Measurements from ENCODE around the gene CENPX.

CENPX gene

DNA sequence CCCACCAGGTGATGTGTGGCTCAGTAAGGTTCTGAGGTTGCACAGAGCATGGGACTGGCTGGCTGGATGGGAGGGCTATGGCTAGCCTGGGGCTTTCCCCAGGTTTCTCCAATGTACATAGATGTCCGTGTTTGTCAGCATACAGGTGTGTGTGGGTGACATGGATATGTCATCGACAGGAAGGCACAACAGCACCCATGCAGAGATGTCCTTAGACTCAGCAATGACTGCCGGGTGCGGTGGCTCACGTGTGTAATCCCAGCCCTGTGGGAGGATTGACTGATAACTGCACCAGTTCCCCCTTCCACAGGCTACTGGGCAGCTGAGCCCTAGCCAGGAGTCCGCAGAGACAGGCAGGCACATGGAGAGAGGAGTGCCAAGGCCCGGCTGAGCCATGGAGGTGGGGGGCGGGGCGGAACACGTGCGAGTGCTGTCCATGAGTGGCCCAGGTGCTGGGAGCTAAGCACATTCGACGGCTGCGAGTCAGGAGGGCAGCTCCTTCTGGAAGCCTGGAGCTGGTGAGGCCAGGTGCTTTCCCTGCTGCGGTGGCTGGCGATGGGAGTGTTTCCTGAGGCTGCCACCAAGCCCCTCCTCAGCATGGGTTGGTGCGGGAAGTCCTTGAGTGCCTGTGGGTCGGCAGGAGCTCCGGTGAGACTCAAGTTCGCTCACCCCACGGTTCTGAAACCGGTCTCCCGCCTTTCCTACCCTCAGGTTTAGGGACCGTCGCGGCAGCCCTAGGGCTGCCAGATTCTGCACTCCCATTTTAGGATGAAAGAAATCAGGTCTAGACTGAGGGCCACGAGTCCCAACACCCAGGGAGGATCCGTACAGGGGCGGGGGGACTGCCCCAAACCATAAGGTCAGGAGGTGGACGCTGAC is 46.1 kb downstream of the CENPX start:
- FAIRE-seq, result no peak

DNA sequence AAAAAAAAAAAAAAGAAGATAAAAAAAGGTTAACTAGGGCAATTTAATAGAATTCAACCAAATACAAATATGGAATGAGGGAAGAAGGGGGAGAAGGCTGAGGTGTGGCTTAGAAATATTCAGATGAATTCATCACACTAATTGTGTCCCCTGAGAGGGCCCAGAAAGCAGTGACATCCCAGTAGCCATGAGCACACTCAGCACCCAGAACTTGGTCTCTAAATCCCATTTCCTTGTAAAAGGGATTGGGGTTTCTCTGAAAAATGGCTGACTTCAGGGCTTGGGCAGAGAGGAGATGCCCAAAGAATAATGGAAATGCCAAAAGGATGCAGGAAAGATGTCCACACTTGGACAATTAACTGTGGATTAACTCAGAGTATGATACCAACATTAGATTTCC is 49.2 kb downstream of the CENPX start:
- FAIRE-seq, result no peak

DNA sequence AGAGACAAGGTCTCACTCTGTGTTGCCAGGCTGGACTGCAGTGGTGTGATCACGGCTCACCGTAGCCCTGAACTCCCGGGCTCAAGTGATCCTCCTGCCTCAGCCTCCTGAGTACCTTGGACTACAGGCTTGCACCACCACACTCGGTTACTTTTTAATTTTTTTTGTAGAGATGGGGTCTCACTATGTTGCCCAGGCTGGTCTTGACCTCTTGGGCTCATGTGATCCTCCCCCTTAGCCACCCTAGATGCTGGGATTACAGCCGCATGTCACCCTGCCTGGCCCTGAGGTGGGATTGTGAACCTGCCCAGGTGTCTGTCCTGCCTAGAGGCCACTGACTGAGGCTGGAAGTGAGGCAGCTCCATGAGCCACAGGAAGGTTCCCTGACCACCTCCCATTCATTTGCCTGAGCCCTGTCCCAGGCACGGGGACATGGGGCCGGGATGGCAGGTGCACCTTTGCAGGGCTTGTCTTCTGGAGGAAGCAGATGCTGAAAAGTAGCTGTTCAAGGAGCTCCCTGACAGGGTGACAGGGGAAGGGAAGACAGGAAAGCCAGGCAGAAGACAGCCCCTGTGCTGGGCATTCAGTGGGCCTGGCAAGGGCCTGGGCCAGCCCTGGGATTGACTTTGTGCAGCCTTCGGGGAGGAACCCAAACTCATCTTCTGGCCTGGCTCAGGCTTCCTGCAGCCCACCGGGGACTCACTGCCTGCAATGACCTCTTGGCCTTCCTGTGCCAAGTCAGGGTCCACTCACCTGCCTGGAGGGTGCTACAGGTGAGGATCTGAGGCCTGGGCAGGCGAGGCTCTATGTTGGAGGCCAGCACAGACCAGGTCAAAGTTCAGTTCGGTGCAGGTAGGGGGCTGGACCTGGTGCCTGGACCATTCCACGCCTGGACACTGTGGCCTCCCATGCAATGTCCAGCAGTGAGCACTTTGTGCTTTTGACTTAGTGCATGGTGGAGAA is 53.5 kb downstream of the CENPX start:
- no peak for FAIRE-seq

Measured in endometrium (tissue), 2 donors.